ENCODE data around the gene EFCAB13. TPM values are rescaled to one million over a fixed set of nuclear protein-coding genes. Genes with fewer than 3 reads are reported as not detected.

Gene EFCAB13
- total RNA-seq = 1 to 10 TPM; 5.7 to 6.8 TPM
- long read RNA-seq = 0 reads

DNA sequence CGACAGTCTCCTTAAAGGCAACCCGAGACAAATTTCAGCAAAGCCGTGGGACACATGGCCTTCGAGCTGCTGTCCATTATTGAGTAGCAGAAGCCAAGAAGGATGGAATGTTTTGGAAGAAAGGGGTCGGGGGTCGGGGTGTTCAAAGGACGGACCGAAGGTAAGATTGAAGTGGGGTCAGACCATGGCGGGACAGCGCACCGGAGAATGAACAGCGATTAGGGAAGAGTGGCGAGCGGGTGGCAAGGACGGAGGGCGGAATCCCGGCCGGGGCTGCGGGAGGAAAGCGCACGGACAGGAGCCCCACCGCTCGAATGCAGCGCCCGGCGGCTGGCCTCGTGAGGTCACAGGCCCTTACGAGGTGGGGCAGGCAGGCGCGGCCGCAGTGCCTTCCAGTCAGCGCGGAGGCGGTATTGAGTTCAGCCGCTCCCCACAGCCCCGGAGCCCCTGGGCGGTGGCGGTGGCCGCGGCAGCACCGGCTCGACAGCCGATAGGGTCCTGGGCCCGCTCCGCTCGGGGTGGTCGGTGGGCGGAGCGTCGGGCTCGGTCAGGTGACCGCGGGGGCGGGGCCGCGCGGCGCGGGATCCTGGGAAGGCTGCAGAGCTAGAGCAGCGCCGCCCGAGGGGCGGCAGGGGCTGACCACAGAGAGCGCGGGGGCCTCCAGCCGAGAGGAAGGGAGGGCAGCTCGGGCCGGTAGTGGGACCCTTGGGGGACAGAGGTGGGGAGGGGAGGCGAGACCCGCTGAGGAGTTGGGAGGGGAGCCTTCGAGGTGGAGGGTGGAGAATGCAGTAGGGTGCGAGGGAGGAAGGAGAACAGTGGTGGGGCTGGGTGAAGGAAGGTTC is at the start of gene EFCAB13:
Gene EFCAB13, plus strand, starts transcription at position 574 of the 842 bp plus-strand sequence. CDS start 4,399 bp downstream, outside the sequence.
- DNase-seq (peak; percentile 94), ATAC-seq (peak; percentile 98 to 99)
- intact Hi-C loops (cut with DNase I) = no loop called here

DNA sequence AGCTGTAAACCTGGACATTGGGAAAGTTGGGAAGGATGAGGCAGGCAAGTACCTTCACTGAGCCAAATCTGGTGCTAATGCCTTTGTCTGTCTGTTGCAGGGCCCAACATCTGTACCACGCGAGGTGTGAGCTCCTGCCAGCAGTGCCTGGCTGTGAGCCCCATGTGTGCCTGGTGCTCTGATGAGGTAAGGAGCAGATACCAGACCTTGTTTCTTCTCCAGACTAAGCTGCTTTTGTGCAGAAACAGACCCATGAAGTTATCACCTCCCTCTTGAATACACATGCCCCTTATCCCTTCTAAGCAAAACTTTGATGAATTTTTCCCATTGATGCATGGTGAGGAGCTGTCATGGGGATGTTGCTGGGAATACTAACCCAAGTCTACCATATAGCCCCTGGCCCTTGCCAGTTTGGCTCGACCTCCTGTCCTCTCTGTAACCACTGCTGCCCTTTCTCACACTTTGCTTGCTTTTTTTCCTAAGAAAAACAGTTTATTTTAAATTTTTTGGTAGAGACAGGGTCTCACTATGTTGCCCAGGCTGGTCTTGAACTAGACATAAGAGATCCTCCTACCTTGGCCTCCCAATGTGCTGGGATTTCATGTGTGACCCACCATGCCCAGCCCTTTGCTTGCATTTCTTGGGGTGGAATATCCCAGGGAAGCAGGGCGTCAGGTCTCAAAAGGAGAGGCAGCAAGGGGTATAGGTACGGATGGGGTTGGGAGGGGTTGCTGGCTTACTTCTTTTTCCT is 49.3 kb upstream of the EFCAB13 start:
- intact Hi-C loops (cut with DNase I) = no loop called here
- ATAC-seq (no peak), DNase-seq (no peak)

GRCh38 chr17:47275245-47275984 is 48.3 kb upstream of the EFCAB13 start:
- DNase-seq (peak; percentile 86), ATAC-seq (peak; percentile 69 to 79)
- intact Hi-C loops (cut with DNase I) = no loop called here

GRCh38 chr17:47276444-47276843 is 47.3 kb upstream of the EFCAB13 start:
- ATAC-seq = no peak
- intact Hi-C loops (cut with DNase I) = no loop called here

DNA sequence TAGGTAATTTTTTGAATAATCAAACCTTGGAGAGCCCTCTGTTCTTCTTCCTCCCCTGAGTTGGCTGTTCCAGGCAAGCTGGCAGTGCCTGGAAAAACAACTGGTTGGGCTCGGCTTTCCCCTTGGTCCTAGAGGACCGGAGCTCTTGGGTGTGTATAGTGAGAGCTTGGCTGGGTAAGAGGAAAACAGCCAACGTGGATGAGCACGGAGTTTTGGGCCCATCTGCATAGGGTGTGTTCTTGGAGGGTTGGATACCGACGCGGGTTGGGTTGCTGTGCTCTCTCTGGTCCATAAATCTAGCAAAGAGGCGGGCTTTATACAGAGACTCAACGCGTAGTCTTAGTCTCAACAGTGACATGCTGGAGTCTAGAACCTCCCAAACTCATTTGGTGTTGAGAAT is 46.9 kb upstream of the EFCAB13 start:
- intact Hi-C loops (cut with DNase I) = no loop called here
- ATAC-seq (peak; percentile 62 to 72), DNase-seq (peak; percentile 80)

More at GRCh38 chr17:47276444-47276843, 47.3 kb upstream of the EFCAB13 start:
- DNase-seq = no peak

- ATAC-seq = no peak
- DNase-seq = no peak
- intact Hi-C loops (cut with DNase I) = no loop called here
Measured at GRCh38 chr17:47277921-47278320, 45.8 kb upstream of the EFCAB13 start.

DNA sequence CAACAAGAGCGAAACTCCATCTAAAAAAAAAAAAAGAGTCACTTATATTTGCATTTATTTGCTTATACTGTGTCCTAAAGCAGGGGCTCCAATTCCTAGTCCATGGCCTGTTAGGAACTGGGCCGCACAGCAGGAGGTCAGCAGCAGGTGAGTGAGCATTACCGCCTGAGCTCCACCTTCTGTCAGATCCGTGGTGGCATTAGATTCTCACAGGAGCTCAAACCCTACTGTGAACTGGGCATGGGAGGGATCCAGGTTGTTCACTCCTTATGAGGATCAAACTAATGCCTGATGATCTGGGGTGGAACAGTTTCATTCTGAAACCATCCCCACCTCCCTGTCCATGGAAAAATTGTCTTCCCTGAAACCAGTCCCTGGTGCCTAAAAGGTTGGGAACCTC is 45.2 kb upstream of the EFCAB13 start:
- DNase-seq (no peak), ATAC-seq (no peak)
- intact Hi-C loops (cut with DNase I) = no loop called here

DNA sequence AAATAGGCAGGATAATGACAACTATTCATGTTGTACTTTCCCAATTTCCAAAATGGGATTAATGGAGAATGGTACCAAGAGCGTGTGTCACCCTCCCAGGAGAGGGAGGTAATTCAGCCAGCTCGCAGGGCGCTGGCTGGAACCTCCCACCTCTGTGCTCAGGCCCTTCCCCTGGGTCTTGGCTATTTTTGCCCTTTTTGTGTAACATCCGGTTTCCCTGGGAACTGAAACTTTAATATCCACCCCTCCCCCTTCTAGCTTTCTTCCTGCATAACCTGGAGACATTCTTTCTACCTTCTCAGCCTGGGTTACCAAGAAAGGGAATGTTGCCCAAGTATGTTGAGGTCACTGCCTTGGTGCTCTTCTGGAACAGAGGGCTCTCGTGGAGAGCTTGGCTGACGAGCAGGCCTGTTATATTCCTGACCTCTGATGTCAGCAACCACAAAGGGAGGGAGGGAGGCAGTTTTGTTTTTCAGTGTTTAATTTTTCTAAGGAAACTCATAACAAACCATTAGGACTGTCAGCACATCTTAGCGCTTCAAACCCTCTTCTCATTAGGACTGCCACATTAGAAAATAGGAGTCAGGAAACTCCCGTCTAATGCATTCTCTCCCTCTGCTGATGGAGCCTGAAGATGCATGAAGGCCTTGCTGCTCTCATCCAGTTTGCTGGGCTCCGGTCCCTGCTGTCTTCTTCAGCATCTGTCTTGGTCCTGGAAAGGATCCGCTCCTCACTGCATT is 44.5 kb upstream of the EFCAB13 start:
- intact Hi-C loops (cut with DNase I) = no loop called here
- DNase-seq = peak; percentile 77
- peak; percentile 72 to 81 for ATAC-seq

DNA sequence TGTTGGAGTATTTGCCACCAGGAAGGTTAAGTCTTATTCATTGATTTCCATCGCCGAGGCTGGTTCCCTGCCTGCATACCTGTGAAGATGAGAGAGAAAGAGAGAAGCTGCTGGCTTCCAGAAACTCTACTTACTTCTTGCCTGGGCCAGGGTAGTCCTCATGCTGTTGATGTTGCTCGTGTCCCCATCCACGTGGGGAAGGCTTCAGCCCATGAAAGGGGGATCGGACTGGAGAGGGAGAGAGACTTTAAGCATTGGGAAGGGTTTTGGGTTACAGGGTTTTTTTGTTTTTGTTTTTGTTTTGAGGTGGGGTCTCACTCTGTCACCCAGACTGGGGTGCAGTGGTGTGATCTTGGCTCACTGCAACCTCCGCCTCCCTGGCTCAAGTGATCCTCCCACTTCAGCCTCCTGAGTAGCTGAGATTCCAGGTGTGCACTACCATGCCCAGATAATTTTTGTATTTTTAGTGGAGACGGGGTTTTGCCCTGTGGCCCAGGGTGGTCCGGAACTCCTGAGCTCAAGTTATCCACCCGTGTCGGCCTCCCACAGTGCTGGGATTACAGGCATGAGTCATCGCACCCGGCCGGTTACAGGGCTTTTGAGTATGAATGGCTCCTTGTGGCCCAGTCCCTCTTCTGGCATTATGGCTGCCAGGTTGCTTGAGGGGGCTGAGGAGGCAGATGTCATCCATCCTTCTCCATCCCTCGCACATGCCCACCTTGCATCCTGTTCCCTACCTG is 43.5 kb upstream of the EFCAB13 start:
- DNase-seq = no peak
- intact Hi-C loops (cut with DNase I) = no loop called here
- no peak for ATAC-seq

GRCh38 chr17:47281216-47281615 is 42.5 kb upstream of the EFCAB13 start:
- DNase-seq (no peak), ATAC-seq (no peak)
- intact Hi-C loops (cut with DNase I) = no loop called here

- ATAC-seq = no peak
- DNase-seq = no peak
- intact Hi-C loops (cut with DNase I) = no loop called here
Measured at GRCh38 chr17:47285003-47285402, 38.8 kb upstream of the EFCAB13 start.

GRCh38 chr17:47286198-47286914 is 37.4 kb upstream of the EFCAB13 start:
- ATAC-seq = no peak
- intact Hi-C loops (cut with DNase I) = no loop called here
- DNase-seq = no peak

- ATAC-seq (no peak), DNase-seq (no peak)
- intact Hi-C loops (cut with DNase I) = no loop called here
Measured at GRCh38 chr17:47287068-47287467, 36.7 kb upstream of the EFCAB13 start.

- ATAC-seq = no peak
- intact Hi-C loops (cut with DNase I) = no loop called here
- no peak for DNase-seq
Measured at GRCh38 chr17:47287639-47288038, 36.1 kb upstream of the EFCAB13 start.

GRCh38 chr17:47288531-47289116 is 35.1 kb upstream of the EFCAB13 start:
- ATAC-seq (peak in 1 of 2 donors; percentile 49), DNase-seq (no peak)
- intact Hi-C loops (cut with DNase I) = no loop called here

GRCh38 chr17:47289302-47289701 is 34.5 kb upstream of the EFCAB13 start:
- DNase-seq (no peak), ATAC-seq (no peak)
- intact Hi-C loops (cut with DNase I) = no loop called here

DNA sequence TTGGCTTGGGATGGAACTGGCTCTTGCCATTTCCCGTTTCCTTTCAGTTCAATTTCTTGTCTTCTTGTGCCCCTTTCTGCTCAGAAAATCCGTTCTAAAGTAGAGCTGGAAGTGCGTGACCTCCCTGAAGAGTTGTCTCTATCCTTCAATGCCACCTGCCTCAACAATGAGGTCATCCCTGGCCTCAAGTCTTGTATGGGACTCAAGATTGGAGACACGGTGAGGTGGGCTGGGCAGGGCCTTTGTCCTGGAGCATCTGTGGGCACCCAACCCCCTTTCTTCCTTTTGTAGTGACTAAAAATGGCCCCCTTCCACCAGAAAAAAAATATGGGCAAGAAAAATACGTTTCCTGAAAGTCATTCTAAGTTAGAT is 32.9 kb upstream of the EFCAB13 start:
- no peak for ATAC-seq
- DNase-seq = no peak
- intact Hi-C loops (cut with DNase I) = no loop called here

All from left cardiac atrium (tissue), 4 donors.